GM18508 (cell line): ENCODE measurements around the gene SPAM1.
"Not testable (repeated sequence)": the region's sequence is repeated elsewhere in the genome, so short reads cannot be mapped to it uniquely, and the experiment has no call there.

Experiments
- ATAC-seq: cut with Tn5 transposase; IDR thresholded peaks from one replicate; pipeline ENCODE4 v1.9.1; 2021; ENCODE audit warnings: moderate number of reproducible peaks; ENCODE audit not compliant: insufficient read depth, unreplicated experiment

SPAM1 gene

DNA sequence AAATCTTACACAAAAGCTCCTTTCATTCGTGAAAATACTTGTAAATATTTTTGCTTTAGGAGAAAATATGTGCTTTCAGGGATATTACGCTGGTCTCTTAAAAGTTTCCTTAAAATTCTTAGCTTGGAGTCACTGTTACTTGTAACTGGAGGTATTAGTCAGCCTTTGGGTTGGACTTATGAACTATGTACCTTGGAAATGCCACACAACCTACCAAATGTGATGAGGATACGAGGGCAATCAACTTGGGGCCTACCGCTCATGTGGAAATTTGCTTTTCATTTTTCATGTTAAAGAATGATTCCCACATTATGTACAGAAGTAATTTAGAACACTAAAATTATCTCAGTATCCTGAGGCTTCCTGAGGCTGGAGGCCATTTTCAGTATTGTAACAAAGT is 23.1 kb downstream of the SPAM1 start:
- no peak for ATAC-seq

DNA sequence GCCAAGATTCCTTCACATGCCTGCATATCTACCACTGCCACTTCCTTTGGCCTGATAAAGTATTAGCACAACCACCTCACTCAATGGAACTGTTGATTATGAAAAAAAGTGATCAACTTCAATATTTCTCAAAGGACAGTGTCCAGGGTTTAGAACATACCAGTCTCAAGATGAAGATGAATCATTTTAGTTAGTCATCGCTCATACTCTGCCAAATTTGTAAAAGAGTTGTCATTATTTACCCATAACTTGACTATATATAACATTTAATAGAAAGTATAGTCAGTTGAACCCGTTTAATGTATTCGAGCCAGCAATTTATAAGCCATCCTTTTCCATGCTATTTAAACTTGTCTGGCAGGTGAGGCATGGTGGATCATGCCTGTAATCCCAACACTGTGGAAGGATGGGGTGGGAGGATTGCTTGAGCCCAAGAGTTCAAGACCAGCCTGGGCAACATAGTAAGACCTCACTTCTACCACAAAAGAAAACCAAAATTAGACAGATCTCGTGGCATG is 33.2 kb downstream of the SPAM1 start:
- ATAC-seq: no peak

DNA sequence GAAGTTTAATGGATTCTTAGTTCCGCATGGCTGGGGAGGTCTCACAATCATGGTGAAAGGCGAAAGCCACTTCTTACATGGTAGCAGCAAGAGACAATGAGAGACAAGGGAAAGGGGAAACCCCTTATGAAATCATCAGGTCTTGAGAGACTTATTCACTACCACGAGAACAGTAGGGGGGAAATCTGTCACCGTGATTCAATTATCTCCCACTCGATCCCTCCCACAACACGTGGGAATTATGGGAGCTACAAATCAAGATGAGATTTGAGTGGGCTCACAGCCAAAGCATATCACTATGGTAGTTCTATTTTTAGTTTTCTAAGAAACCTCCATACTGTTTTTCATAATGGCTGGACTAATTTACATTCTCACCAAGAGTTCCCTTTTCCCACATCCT is 36.7 kb downstream of the SPAM1 start:
- no peak for ATAC-seq

DNA sequence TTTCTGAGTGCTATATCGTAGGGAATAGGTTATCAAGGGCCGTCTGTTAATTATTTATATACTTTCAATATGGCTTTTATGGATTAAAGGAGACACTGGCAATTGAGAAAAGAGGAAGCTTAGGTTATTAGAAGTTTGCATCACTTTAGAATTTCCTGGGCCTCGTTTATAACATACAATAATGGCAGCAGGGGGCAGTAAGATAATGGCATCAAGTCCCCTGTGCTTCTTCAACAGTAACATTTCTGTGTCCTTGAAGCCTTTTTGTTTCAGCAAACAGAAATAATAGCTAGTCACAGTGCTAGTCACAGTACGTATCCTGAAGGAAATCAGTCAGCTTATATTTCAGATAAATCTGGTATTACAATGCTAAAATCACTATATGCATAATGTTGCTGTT is 41.9 kb downstream of the SPAM1 start:
- no peak for ATAC-seq

DNA sequence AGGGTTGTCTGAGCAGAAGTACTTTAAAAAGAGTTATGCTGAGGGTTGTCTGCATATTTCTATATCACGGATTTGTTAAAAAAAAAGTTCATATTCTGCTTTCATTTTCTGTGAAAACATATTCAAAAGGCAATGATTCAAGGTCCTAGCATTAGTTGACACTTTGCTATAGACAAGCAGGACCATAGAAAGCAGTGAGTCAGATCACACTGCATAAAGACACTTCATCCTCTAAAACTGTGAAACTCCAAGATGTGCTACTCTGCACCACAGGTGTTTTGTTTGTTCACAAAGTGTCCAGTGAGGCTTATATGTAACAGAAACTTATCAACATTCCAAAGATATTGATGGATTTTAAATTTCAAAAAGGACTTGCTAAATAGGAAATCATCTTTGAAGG is 47.0 kb downstream of the SPAM1 start:
- ATAC-seq: no peak

DNA sequence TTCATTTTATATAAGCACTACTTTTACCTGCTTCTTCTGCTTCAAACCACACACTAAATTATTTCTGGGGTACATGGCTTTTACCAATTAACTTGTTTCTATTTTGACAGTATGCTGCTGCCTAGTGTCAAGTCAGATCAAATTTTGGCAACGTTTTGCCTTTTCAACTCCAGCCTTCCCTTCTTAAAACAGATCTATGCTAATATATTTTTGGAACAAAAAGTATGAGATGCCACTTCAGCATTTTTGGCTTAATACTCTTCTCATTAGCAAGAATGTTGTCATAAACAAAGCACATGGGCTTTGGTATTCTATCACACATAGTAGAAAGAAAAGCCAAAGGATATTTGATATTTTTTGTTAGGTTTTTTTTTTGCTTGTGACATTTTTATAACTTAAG is 47.8 kb downstream of the SPAM1 start:
- ATAC-seq: no peak

DNA sequence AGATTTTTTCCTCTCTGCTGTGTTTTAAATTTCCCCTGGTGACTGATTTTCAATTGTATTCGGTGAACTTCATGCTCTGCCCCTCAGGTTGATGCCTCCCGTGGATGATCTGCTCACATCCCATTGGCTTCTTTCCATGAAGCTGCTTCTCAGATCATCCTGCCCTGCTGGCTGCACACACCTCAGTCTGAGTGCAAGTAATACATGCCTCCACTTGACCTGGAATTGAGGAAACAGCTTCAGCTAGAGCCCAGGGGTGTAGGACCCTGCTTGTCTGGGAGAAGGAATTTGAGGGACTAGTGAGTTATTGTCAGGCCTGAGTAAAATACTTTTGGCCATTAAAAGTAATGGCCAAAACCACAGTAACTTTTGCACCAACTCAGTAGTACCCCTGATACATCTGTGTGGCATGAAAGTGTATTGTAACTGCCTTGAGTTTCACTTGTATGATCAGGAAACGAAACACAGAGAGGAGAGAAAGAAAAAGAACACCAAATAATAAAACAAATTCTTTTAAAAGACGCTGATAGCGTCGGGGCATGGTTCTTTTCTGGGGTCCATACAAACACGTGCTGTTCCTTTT is 49.4 kb downstream of the SPAM1 start:
- no peak for ATAC-seq

DNA sequence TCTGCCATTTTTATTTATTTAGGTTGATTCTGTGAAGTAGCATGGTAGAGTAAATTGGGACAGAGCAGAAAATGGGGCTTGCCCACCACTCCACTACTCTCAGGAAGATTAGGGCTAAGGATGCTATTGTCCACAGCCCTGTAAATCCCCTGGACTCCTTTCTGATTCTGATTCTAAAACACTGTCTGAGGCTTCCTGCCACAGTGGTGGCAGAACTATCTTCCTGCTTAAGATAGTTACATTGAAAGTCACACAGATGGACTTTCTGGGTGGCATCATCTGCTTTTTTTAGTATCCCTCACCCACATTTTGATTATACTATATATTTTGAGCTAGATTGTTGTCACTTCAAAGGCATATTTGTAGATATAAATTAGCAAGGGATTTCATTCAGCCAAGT is 50.0 kb downstream of the SPAM1 start:
- no peak for ATAC-seq

DNA sequence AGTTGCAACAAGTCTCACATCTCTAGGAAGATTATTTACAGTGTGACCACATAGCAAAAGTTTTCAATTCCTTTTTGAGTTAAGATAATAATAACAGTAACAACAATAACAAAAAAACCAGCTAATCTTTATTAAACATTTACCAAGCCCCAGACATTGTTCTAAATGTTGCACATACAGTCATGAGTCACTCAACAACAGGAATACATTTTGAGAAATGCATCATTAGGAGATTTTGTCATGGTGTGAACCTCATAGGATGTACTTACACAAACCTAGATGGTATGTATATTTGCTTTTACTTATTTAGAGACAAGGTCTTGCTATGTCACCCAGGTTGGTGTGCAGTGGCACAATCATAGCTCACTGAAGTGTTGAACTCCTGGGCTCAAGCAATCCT is 52.0 kb downstream of the SPAM1 start:
- ATAC-seq: no peak

DNA sequence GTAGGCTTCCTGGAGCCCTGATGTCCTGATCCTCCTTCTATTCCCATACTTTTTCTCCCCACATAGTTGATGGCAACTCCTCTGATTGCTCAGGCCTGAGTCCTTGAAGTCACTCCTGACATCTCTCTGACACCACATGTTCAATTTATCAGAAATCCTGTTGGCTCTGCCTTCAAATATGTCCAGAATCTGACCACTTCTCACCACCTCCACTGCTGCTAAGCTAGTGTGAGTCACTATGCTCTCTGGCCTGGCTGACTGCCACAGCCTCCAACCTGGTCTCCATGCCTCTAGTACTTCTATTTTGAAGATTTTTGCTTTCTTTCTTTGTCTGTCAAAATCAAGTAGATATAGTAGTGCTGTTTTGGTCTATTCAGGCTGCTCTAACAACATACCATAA is 54.8 kb downstream of the SPAM1 start:
- ATAC-seq: no peak

DNA sequence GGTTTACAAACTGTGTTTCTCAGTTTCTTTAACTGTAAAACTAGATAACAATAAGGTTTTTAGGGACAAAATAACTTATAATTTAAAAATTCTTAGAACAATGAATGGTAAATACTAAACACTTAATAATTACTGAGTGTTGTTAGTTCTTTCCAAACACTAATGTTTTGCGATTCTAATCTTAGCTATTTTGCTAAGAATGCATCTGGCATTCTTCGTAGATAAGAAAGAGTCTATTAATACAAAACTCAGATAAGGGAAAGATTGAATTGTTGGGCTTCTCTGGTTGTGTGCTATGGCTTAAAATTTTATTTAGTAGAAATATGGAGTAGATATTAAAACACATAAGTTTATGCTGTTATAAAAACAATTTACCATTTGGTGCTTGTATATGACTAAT is 62.4 kb downstream of the SPAM1 start:
- no peak for ATAC-seq

DNA sequence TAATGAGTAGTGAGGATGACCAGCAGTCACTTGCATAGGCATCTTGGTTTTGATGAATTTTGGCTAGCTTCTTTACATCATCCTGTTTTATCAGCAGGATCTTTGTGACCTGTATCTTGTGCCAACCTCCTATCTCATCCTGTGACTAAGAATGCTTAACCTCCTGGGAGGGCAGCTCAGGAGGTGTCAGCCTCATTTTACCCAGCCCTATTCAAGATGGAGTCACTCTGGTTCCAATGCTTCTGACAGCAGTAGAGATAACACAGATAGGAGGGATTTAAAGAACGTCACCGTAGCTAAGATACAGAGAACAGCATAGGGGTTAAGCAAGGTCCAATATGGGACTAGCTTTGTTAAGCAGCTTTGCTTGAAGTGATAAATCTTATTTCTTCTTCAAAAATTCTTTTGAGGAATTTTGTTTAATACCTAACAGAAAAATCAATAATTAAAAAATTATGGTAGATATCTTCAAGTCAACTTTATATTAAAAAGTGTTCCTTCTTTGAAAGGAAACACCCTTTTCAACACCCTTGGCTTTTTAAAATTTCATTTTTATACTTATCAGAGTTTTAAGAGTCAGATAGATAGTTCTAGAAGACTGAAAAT is 68.0 kb downstream of the SPAM1 start:
- ATAC-seq: no peak

DNA sequence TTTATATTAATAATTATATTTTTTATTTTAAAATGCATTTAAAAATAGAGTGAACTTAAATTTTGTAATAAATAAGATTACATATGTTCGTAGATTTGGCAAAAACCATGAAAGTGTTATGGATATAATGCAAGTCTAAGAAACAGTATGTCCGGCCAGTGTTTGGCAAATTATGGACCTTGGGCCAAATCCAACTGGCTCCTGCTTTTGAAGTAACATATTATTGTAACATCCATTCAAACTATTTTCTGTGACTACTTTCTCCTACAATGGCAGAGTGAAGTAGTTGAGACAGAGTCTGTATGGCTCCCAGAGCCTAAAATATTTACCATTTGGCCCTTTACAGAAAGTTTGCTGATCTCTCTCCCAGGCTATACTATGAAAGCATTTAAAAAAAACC is 69.0 kb downstream of the SPAM1 start:
- no peak for ATAC-seq

DNA sequence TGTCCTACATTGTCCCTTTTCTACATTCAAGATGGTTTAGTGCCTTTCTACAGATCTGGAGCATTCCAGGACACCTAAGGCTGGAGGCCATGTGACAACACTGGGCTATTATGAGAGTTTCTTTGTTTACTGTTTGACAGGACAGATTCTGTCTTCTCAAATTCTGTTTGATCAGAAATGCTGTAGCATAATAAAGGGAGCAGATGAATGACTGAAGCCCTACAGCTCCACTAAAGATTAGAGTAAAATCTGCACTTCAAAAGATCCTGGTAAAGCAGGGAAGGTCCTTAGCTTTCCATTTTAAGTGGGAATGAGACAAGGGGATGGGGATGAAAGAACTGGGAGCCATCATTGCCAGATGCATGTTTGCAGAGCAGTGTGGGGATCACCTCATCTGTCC is 69.4 kb downstream of the SPAM1 start:
- no peak for ATAC-seq

DNA sequence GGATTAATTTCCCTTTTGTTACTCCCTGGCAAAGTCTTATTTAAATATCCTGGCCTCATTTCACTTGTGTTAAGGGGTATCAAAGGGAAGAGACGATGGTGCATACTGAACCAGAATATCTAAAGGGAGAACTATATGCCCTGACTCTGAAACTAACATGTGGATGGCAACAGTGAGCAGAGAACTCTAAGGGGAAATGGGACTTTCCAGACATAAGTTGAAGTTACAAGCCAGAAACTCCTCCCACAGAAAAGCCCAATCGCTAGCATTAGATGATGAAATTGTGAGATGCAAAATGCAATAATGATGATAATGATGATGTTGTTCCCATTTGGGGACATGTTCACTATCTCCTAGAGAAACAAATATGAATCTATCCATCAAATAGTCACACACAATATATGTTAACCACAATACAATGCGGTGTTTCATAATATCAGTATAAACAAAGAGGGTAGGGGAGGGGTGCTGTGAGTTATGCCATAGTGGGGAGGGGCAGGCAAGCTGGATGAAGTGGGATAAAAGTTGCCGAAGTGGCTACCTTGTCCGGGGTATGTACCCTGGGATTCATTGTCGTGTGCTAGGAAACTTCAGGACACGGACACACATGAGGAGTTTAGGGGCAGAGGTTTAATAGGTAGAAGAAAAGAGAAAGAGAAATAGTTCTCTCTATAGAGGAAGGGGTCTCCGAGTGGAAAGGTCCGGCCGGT is 70.7 kb downstream of the SPAM1 start:
- ATAC-seq: no peak

DNA sequence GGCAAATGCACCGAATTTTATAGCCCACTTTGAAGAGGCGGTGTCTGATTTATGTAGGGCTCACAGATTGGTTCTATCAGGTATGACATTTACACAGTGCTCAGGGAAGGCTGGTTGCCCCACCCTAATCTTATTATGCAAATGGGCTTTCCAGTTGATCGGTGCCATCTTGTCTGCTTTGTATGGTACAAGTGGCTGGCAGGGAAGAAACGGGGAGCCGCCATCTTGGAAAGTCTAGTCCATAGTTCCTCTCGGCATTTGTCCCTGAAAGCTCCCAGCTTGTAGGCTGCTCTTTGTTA is 71.2 kb downstream of the SPAM1 start:
- no peak for ATAC-seq

DNA sequence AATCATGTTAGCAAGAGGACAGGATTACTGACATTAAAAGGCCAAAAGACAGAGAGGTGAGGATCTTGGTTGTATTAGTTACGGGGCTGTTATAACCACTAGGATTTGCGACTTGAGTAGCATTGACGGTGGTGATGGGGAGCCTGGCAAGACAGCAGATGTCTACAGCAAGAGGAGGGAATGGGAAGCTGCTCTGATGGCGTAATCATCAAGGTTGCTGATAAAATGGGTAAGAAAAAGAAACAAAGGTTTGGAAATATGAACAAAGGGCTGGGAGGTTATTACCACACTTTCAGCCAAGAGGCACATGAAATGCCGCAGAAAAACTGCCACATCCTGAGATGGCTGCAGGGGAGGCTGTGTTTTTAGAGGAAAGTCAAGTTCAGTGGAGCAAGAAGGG is 73.9 kb downstream of the SPAM1 start:
- ATAC-seq: no peak

DNA sequence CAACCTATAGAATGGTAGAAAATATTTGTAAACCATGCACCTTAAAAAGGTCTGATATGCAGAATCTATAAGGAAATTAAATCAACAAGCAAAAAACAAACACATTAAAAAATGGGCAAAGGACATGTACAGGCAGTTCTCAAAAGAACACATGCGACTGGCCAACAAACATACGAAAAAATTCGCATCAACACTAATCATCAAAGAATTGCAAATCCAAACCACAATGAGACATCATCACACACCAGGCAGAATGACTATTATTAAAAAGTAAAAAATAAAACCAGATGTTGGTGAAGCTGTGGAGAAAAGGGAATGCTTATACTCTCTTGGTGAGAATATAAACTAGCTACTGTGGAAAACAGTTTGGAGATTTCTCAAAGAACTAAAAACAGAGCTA is 74.7 kb downstream of the SPAM1 start:
- ATAC-seq: no peak

DNA sequence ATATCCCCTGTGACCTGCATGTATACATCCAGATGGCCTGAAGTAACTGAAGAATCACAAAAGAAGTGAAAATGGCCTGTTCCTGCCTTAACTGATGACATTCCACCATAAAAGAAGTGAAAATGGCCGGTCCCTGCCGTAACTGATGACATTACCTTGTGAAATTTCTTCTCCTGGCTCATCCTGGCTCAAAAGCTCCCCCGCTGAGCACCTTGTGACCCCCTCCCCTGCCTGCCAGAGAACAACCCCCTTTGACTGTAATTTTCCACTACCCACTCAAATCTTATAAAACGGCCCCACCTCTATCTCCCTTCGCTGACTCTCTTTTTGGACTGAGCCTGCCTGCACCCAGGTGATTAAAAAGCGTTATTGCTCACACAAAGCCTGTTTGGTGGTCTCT is 83.3 kb downstream of the SPAM1 start:
- not testable (repeated sequence) for ATAC-seq

DNA sequence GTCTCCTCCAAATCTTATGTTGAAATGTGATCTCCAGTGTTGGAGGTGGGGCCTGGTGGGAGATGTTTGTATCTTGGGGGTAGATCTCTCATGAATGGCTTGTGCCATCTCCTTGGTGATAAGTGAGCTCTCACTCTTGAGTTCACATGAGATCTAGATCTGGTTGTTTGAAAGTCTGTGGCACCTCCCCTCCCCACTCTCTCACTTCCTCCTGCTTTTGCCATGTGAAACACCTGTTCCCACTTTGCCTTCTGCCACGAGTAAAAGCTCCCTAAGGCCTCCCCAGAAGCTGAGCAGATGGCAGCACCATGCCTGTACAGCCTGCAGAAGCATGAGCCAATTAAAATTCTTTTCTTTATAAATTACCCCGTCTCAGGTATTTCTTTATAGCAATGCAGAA is 84.3 kb downstream of the SPAM1 start:
- no peak for ATAC-seq
